Breast epithelium (tissue), 4 donors: Measurements from ENCODE around the gene MORF4L1. TPM values are rescaled to one million over a fixed set of nuclear protein-coding genes. Genes with fewer than 3 reads are reported as not detected.
A peak's percentile ranks its signal among the peaks of the same experiment; 100 is the strongest.

ENCODE experiments used
- DNase-seq, 2 donors: peaks; one replicate each; pipeline ENCODE4 v3.0.0-alpha.2; 2019; ENCODE audit warnings: low spot score in 2 of 2
- H3K27ac ChIP-seq, 2 donors: fragments of 200-600 bp; sonication (generic) in 1 of 2; one replicate each; pipeline ENCODE4 v1.5.1; 2016 to 2019; ENCODE audit warnings: mild to moderate bottlenecking in 1 of 2
- H3K27me3 ChIP-seq, 2 donors: fragments of 200-600 bp; sonication (generic) in 1 of 2; one replicate each; pipeline versions ENCODE4 v1.5.1 to v1.6.0; 2017 to 2019; ENCODE audit warnings: control low read depth in 1 of 2, mild to moderate bottlenecking in 1 of 2
- H3K36me3 ChIP-seq: fragments of 200-600 bp; one replicate; pipeline ENCODE4 v1.5.1; 2019
- H3K4me1 ChIP-seq, 2 donors: fragments of 200-600 bp; sonication (generic); one replicate each; pipeline ENCODE4 v1.5.1; 2016 to 2019; ENCODE audit warnings: control low read depth in 1 of 2
- H3K4me3 ChIP-seq, 3 donors: fragments of 200-600 bp; sonication (generic); 1 replicate in 2 of 3; 2 replicates in 1 of 3; pipeline ENCODE4 v1.5.1; 2016 to 2019; ENCODE audit warnings: mild to moderate bottlenecking in 3 of 3, moderate library complexity in 2 of 3
- H3K9me3 ChIP-seq, 2 donors: fragments of 200-600 bp; sonication (generic) in 1 of 2; one replicate each; pipeline ENCODE4 v1.5.1; 2016 to 2019; ENCODE audit warnings: control low read depth in 1 of 2
- CTCF ChIP-seq, 3 donors: fragments of 450-650 bp; IDR thresholded peaks; one replicate each; pipeline ENCODE4 v1.5.1; 2016 to 2017; ENCODE audit warnings: antibody characterized with exemption in 3 of 3, mild to moderate bottlenecking in 3 of 3, moderate library complexity in 3 of 3
- POLR2A ChIP-seq: fragments of 450-650 bp; IDR thresholded peaks from one replicate; pipeline ENCODE4 v1.6.1; 2016; ENCODE audit warnings: antibody characterized with exemption, mild to moderate bottlenecking, moderate library complexity
- POLR2AphosphoS5 ChIP-seq, 3 donors: sonication (generic); formaldehyde crosslinking; IDR thresholded peaks; one replicate each; pipeline ENCODE4 v1.6.1; 2017; ENCODE audit warnings: antibody characterized with exemption in 3 of 3
- intact Hi-C: fragments of 100-400 bp; cut with DNase I; formaldehyde crosslinking; loops from one replicate; pipeline ENCODE4 v1.15.1; 2023; ENCODE audit warnings: low total_unique reads
- total RNA-seq, 3 donors: library from RNA; depleted of rRNA; stranded (reverse); fragments of >200 nt; gene quantifications; one replicate each; pipeline ENCODE4 v1.1.0, GENCODE V29; 2016

The MORF4L1 gene
- total RNA-seq, 3 donors from 2014 or later = 330 to 411 (median 350) TPM

GRCh38 chr15:78879517-78880241 is 7.0 kb downstream of the MORF4L1 start:
- peak overlapping the region; percentile 2 to 15 for H3K27ac ChIP-seq
- H3K27me3 ChIP-seq = no peaks in the 10 kb centered on the region
- no peaks in the 10 kb centered on the region for H3K36me3 ChIP-seq
- peak overlapping the region in 1 of 3 donors; percentile 24 for H3K4me3 ChIP-seq
- peaks cover 0 to 3% of the 10 kb centered on the region in 2 donors for H3K4me1 ChIP-seq
- H3K9me3 ChIP-seq = no peaks in the 10 kb centered on the region
- intact Hi-C loops = no loop called here
- TF ChIP-seq CTCF (IDR thresholded peaks at IDR 0.05) = no peak
- TF ChIP-seq POLR2A = no peak
- no peak for TF ChIP-seq POLR2AphosphoS5 (IDR thresholded peaks at IDR 0.05)
- no peak for DNase-seq

- H3K27ac ChIP-seq = no peak overlapping the region
- H3K4me3 ChIP-seq = no peak overlapping the region
- H3K9me3 ChIP-seq = no peaks in the 10 kb centered on the region
- no peaks in the 10 kb centered on the region for H3K36me3 ChIP-seq
- intact Hi-C loops = no loop called here
- DNase-seq = no peak
- H3K4me1 ChIP-seq = peaks cover 0 to 3% of the 10 kb centered on the region in 2 donors
- no peaks in the 10 kb centered on the region for H3K27me3 ChIP-seq
- TF ChIP-seq POLR2A (no peak), CTCF (IDR thresholded peaks at IDR 0.05) (no peak), POLR2AphosphoS5 (IDR thresholded peaks at IDR 0.05) (no peak)
Observed at GRCh38 chr15:78880242-78880533, 7.5 kb downstream of the MORF4L1 start.

GRCh38 chr15:78880813-78881212 is 8.1 kb downstream of the MORF4L1 start:
- H3K4me1 ChIP-seq = peaks cover 0 to 3% of the 10 kb centered on the region in 2 donors
- intact Hi-C loops = no loop called here
- no peaks in the 10 kb centered on the region for H3K36me3 ChIP-seq
- H3K9me3 ChIP-seq = no peaks in the 10 kb centered on the region
- DNase-seq = no peak
- no peak overlapping the region for H3K4me3 ChIP-seq
- TF ChIP-seq CTCF (IDR thresholded peaks at IDR 0.05) (no peak), POLR2AphosphoS5 (IDR thresholded peaks at IDR 0.05) (no peak), POLR2A (no peak)
- H3K27ac ChIP-seq = no peak overlapping the region
- no peaks in the 10 kb centered on the region for H3K27me3 ChIP-seq

- Histone ChIP-seq H3K4me3 (no peak overlapping the region), H3K4me1 (peaks cover 0 to 3% of the 10 kb centered on the region in 2 donors), H3K27ac (no peak overlapping the region), H3K27me3 (no peaks in the 10 kb centered on the region), H3K9me3 (no peaks in the 10 kb centered on the region), H3K36me3 (no peaks in the 10 kb centered on the region)
- intact Hi-C loops = no loop called here
- TF ChIP-seq CTCF (IDR thresholded peaks at IDR 0.05) = no peak
- DNase-seq = no peak
Observed at GRCh38 chr15:78881681-78882080, 9.0 kb downstream of the MORF4L1 start.

GRCh38 chr15:78889000-78889399 is 16.3 kb downstream of the MORF4L1 start:
- no peak for DNase-seq
- Histone ChIP-seq H3K4me3 (no peak overlapping the region), H3K4me1 (no peaks in the 10 kb centered on the region), H3K27ac (no peak overlapping the region), H3K27me3 (no peaks in the 10 kb centered on the region), H3K36me3 (peaks cover 5% of the 10 kb centered on the region), H3K9me3 (no peaks in the 10 kb centered on the region)
- TF ChIP-seq CTCF (IDR thresholded peaks at IDR 0.05) = no peak
- no peak for TF ChIP-seq POLR2AphosphoS5 (IDR thresholded peaks at IDR 0.05)
- no peak for TF ChIP-seq POLR2A
- intact Hi-C loops = no loop called here
